GM12878 (cell line): ENCODE data around the gene SLC41A1. TPM values are rescaled to one million over a fixed set of nuclear protein-coding genes. Genes with fewer than 3 reads are reported as not detected.

Experiments used
- ATAC-seq: fragments of 200-7000 bp; cut with Tn5 transposase; 3 replicates; pipeline ENCODE4 v1.9.1; 2020; ENCODE audit warnings: mild to moderate bottlenecking, moderate library complexity
- BruUV-seq: library from RNA; stranded (reverse); fragments of 400-500 nt; replicated peaks from 2 replicates; lab custom pipeline; 2021; lab: Mats Ljungman, UMichigan
- CTCF ChIA-PET: fragments of 300-600 bp; sonication (Branson Sonifier 250); formaldehyde crosslinking; extraction: SDS; loops from one replicate; lab custom pipeline; 2021; ENCODE audit warnings: inconsistent platforms; lab: Yijun Ruan, JAX
- POLR2A ChIA-PET: fragments of 350-600 bp; formaldehyde crosslinking; extraction: SDS; loops from one replicate; lab custom pipeline; 2021; ENCODE audit warnings: inconsistent platforms; lab: Charles Lee
- RAD21 ChIA-PET: fragments of 300-600 bp; sonication (Branson Sonifier 250); formaldehyde crosslinking; loops from one replicate; lab custom pipeline; 2023; ENCODE audit warnings: antibody characterized with exemption; ENCODE audit not compliant: unreplicated experiment; lab: Charles Lee
- SMC1A ChIA-PET: fragments of 300-600 bp; sonication (Branson Sonifier 250); formaldehyde crosslinking; loops from one replicate; lab custom pipeline; 2023; ENCODE audit not compliant: unreplicated experiment, uncharacterized antibody; lab: Charles Lee
- DNase-seq: peaks from one replicate; pipeline ENCODE4 v3.0.0-alpha.2; 2011; ENCODE audit warnings: low read depth, low spot score
- FAIRE-seq: peaks from 3 replicates; lab custom pipeline; 2011; peaks lifted over from hg19 to GRCh38; lab: Jason Lieb, UNC
- H2AFZ ChIP-seq: 2 replicates; pipeline ENCODE4 v1.6.0; 2011; ENCODE audit warnings: low read depth, low read length, control low read depth; ENCODE audit not compliant: control insufficient read depth
- H3K27ac ChIP-seq: 2 replicates; pipeline ENCODE4 v1.5.1; 2011; ENCODE audit warnings: control low read depth; ENCODE audit not compliant: control insufficient read depth, insufficient read depth
- H3K27me3 ChIP-seq, 2 experiments: replicated peaks in 1 of 2; 2 replicates each; pipeline versions ENCODE4 v1.6.0 to v1.6.1; 2011; ENCODE audit warnings: low read length in 1 of 2; ENCODE audit not compliant: control insufficient read depth in 2 of 2, insufficient read depth in 2 of 2
- H3K36me3 ChIP-seq, 2 experiments: 2 replicates each; pipeline ENCODE4 v1.5.1; 2011; ENCODE audit warnings: low read length in 1 of 2; ENCODE audit not compliant: control insufficient read depth in 2 of 2, insufficient read depth in 2 of 2
- H3K4me1 ChIP-seq: 2 replicates; pipeline ENCODE4 v1.6.1; 2011; ENCODE audit warnings: mild to moderate bottlenecking, low read length, moderate library complexity, mixed read lengths; ENCODE audit not compliant: control insufficient read depth, insufficient read depth
- H3K4me2 ChIP-seq: 2 replicates; pipeline ENCODE4 v1.6.0; 2011; ENCODE audit warnings: control low read depth; ENCODE audit not compliant: control insufficient read depth, insufficient read depth
- H3K4me3 ChIP-seq: fragments of 200-600 bp; sonication (generic); 2 replicates; pipeline ENCODE4 v1.5.1; 2016
- H3K79me2 ChIP-seq: 2 replicates; pipeline ENCODE4 v1.6.0; 2011; ENCODE audit warnings: low read length; ENCODE audit not compliant: control insufficient read depth, insufficient read depth
- H3K9ac ChIP-seq: 2 replicates; pipeline ENCODE4 v1.8.0; 2011; ENCODE audit warnings: low read length, control low read depth, mixed read lengths; ENCODE audit not compliant: control insufficient read depth, insufficient read depth
- H3K9me3 ChIP-seq: replicated peaks from 3 replicates; pipeline ENCODE4 v1.5.1; 2011; ENCODE audit warnings: mild to moderate bottlenecking, low read length; ENCODE audit not compliant: control insufficient read depth, insufficient read depth
- H4K20me1 ChIP-seq: 2 replicates; pipeline ENCODE4 v1.6.0; 2011; ENCODE audit not compliant: control insufficient read depth, insufficient read depth
- CREB1 ChIP-seq: IDR thresholded peaks from 2 replicates; pipeline ENCODE4 v1.6.1; 2012; ENCODE audit warnings: low read depth, mild to moderate bottlenecking, inconsistent platforms
- EZH2 ChIP-seq: IDR thresholded peaks from 2 replicates; pipeline ENCODE4 v1.6.1; 2012; ENCODE audit warnings: low read depth, mild to moderate bottlenecking, control low read depth, inconsistent platforms, low read length, borderline replicate concordance; ENCODE audit not compliant: control insufficient read depth
- HDGF ChIP-seq: fragments of 450-650 bp; IDR thresholded peaks from 2 replicates; pipeline ENCODE4 v1.6.1; 2016; ENCODE audit warnings: antibody characterized with exemption
- JUND ChIP-seq: IDR thresholded peaks from 2 replicates; pipeline ENCODE4 v1.6.1; 2012; ENCODE audit warnings: low read depth, mild to moderate bottlenecking, low read length, improper control_type of control experiment, moderate library complexity
- KAT2A ChIP-seq: conservative IDR thresholded peaks from 2 replicates; pipeline ENCODE4 v1.6.1; 2011; ENCODE audit warnings: low read depth, low read length; ENCODE audit not compliant: control insufficient read depth
- MYC ChIP-seq: IDR thresholded peaks from 2 replicates; pipeline ENCODE4 v1.6.1; 2011; ENCODE audit warnings: mild to moderate bottlenecking, low read length, moderate library complexity, inconsistent platforms; ENCODE audit not compliant: insufficient read depth, insufficient replicate concordance, insufficient read length, severe bottlenecking
- NR2C1 ChIP-seq: fragments of 450-650 bp; IDR thresholded peaks from 2 replicates; pipeline ENCODE4 v1.6.1; 2017; ENCODE audit warnings: antibody characterized with exemption, mild to moderate bottlenecking, moderate library complexity
- PAX8 ChIP-seq: fragments of 450-650 bp; IDR thresholded peaks from 2 replicates; pipeline ENCODE4 v1.6.1; 2017; ENCODE audit warnings: mild to moderate bottlenecking, moderate library complexity
- SP1 ChIP-seq: IDR thresholded peaks from one replicate; pipeline ENCODE4 v1.6.1; 2011; ENCODE audit warnings: low read depth, low read length
- SPI1 ChIP-seq: IDR thresholded peaks from 2 replicates; pipeline ENCODE4 v1.6.1; 2011; ENCODE audit warnings: low read depth, mild to moderate bottlenecking, low read length, moderate library complexity, borderline replicate concordance; ENCODE audit not compliant: insufficient read depth
- SREBF1 ChIP-seq: IDR thresholded peaks from 2 replicates; pipeline ENCODE4 v1.6.1; 2012; ENCODE audit warnings: mild to moderate bottlenecking, low read length
- SRF ChIP-seq, 2 experiments: IDR thresholded peaks; 2 replicates each; pipeline ENCODE4 v1.6.1; 2011; ENCODE audit warnings: low read depth in 2 of 2, low read length in 2 of 2, mild to moderate bottlenecking in 1 of 2, moderate library complexity in 1 of 2
- WGBS: methylation state at CpG from one replicate; pipeline ENCODE4 v1.1.6; 2016; ENCODE audit warnings: low lambda C conversion rate; ENCODE audit not compliant: insufficient replicate concordance, insufficient coverage; ENCODE audit errors: missing lambda C conversion rate; 5-methylcytosine and 5-hydroxymethylcytosine counted together
- in situ Hi-C: fragments of 300-500 bp; cut with MboI; formaldehyde crosslinking; loops from 9 replicates; pipeline ENCODE4 v1.14.3; 2018; ENCODE audit warnings: mixed read lengths
- intact Hi-C: fragments of 100-400 bp; cut with micrococcal nuclease; formaldehyde crosslinking; loops from one replicate; pipeline ENCODE4 v1.14.2; 2022; ENCODE audit not compliant: unreplicated experiment
- polyA plus RNA-seq, 11 experiments: library from polyadenylated mRNA; depleted of rRNA in 4 of 11; unstranded in 6 of 11; stranded (reverse) in 5 of 11; fragments of >200 nt; fragmentation: Nextera tagmentation in 4 of 11; fragmentation: Illumina TruSeq in 1 of 11; extraction: Ambion mirVana in 4 of 11; extraction: Trizol in 1 of 11; gene quantifications; 1 replicate in 1 of 11; 2 replicates in 10 of 11; pipeline versions ENCODE4 v1.2.1 to v1.2.3, GENCODE V29; 2011 to 2016; ENCODE audit warnings: inconsistent platforms in 2 of 11, missing spikeins in 2 of 11, low read depth in 1 of 11
- total RNA-seq, 4 experiments: library from RNA; depleted of rRNA in 3 of 4; stranded (reverse); fragments of >200 nt in 3 of 4; fragmentation: Illumina TruSeq in 1 of 4; extraction: Trizol in 1 of 4; gene quantifications; 2 replicates each; pipeline versions ENCODE4 v1.2.1 to v1.2.3, GENCODE V29; 2013 to 2021
- TF ChIP-seq, protein P1 (sequence below): IDR thresholded peaks from 2 replicates; pipeline ENCODE4 v1.6.1; 2011; ENCODE audit warnings: low read depth, low read length, improper control_type of control experiment, borderline replicate concordance
- TF ChIP-seq, protein P2 (sequence below): fragments of 450-650 bp; IDR thresholded peaks from 2 replicates; pipeline ENCODE4 v1.6.1; 2017; ENCODE audit warnings: mild to moderate bottlenecking, moderate library complexity
- TF ChIP-seq, protein P3 (sequence below): fragments of 450-650 bp; IDR thresholded peaks from 2 replicates; pipeline ENCODE4 v1.6.1; 2017; ENCODE audit warnings: low read depth, mild to moderate bottlenecking, moderate library complexity

SLC41A1 gene
- total and polyA plus RNA-seq, 10 of the 15 experiments (the other 5 are each of a cell fraction or from before 2014, with no cell fraction given), result 0.13 to 11.3 (median 0.42) TPM

DNA sequence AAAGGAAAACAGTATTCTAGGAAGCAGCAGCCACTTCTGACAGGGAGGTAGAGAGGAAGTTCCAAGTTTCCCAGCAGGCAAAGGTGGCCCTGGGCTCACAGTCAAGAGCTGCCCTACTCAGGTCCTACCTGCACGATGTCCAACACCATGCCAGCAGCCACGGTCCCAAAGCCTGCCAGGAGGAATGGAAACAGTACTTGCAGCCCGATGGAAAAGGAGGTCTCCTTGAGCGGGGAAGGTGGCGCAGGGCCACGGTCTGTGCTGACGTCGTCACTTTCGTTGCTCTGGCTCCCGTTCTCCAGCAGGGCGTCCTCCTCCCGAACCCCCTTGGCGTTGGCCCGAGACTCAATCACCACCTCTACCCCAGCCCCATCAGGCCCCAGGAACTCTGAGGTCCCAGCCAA, 3.1 kb downstream of the SLC41A1 start:
- Histone ChIP-seq H3K4me2 (no peak overlapping the region), H3K36me3 (no peaks in the 10 kb centered on the region), H3K9ac (no peak overlapping the region), H3K27ac (no peak overlapping the region), H3K27me3 (peaks cover 2 to 10% of the 10 kb centered on the region in 2 experiments; a peak in 2 of 4 replicates), H3K79me2 (no peaks in the 10 kb centered on the region), H3K4me3 (no peak overlapping the region), H3K9me3 (no peaks in the 10 kb centered on the region), H2AFZ (no peak overlapping the region), H3K4me1 (peaks cover 6% of the 10 kb centered on the region), H4K20me1 (no peaks in the 10 kb centered on the region)
- intact Hi-C loops (loop anchor here (5.0 kb wide), 2 partner anchors 52 to 107 kb away; no protein-coding TSS in a partner anchor), in situ Hi-C loops (no loop called here)
- DNase-seq (no peak), FAIRE-seq (no peak), ATAC-seq (no peak)
- TF ChIP-seq HDGF (no peak), SPI1 (no peak), EZH2 (no peak), MYC (no peak), KAT2A (no peak), SRF (IDR thresholded peaks at IDR 0.05; ENCODE audit: low read depth in 2 of 2, low read length in 2 of 2) (no peak), SREBF1 (no peak), SP1 (no peak), NR2C1 (no peak), JUND (no peak), CREB1 (no peak), PAX8 (no peak)
- TF ChIP-seq, protein P1, sequence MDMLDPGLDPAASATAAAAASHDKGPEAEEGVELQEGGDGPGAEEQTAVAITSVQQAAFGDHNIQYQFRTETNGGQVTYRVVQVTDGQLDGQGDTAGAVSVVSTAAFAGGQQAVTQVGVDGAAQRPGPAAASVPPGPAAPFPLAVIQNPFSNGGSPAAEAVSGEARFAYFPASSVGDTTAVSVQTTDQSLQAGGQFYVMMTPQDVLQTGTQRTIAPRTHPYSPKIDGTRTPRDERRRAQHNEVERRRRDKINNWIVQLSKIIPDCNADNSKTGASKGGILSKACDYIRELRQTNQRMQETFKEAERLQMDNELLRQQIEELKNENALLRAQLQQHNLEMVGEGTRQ, result no peak
- TF ChIP-seq, protein P2, sequence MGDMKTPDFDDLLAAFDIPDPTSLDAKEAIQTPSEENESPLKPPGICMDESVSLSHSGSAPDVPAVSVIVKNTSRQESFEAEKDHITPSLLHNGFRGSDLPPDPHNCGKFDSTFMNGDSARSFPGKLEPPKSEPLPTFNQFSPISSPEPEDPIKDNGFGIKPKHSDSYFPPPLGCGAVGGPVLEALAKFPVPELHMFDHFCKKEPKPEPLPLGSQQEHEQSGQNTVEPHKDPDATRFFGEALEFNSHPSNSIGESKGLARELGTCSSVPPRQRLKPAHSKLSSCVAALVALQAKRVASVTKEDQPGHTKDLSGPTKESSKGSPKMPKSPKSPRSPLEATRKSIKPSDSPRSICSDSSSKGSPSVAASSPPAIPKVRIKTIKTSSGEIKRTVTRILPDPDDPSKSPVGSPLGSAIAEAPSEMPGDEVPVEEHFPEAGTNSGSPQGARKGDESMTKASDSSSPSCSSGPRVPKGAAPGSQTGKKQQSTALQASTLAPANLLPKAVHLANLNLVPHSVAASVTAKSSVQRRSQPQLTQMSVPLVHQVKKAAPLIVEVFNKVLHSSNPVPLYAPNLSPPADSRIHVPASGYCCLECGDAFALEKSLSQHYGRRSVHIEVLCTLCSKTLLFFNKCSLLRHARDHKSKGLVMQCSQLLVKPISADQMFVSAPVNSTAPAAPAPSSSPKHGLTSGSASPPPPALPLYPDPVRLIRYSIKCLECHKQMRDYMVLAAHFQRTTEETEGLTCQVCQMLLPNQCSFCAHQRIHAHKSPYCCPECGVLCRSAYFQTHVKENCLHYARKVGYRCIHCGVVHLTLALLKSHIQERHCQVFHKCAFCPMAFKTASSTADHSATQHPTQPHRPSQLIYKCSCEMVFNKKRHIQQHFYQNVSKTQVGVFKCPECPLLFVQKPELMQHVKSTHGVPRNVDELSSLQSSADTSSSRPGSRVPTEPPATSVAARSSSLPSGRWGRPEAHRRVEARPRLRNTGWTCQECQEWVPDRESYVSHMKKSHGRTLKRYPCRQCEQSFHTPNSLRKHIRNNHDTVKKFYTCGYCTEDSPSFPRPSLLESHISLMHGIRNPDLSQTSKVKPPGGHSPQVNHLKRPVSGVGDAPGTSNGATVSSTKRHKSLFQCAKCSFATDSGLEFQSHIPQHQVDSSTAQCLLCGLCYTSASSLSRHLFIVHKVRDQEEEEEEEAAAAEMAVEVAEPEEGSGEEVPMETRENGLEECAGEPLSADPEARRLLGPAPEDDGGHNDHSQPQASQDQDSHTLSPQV, result no peak
- TF ChIP-seq, protein P3, sequence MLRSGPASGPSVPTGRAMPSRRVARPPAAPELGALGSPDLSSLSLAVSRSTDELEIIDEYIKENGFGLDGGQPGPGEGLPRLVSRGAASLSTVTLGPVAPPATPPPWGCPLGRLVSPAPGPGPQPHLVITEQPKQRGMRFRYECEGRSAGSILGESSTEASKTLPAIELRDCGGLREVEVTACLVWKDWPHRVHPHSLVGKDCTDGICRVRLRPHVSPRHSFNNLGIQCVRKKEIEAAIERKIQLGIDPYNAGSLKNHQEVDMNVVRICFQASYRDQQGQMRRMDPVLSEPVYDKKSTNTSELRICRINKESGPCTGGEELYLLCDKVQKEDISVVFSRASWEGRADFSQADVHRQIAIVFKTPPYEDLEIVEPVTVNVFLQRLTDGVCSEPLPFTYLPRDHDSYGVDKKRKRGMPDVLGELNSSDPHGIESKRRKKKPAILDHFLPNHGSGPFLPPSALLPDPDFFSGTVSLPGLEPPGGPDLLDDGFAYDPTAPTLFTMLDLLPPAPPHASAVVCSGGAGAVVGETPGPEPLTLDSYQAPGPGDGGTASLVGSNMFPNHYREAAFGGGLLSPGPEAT, result no peak
- SMC1A ChIA-PET, result interaction anchor here (1.2 to 2.6 kb wide), 4 partner anchors 16 to 152 kb away, joined by 3 to 12 read pairs (median 6); no protein-coding TSS in a partner anchor
- CTCF ChIA-PET, result interaction anchor here (1.5 to 2.4 kb wide), 3 partner anchors 17 to 218 kb away, joined by 5 to 13 read pairs (median 5); no protein-coding TSS in a partner anchor
- POLR2A ChIA-PET, result no interaction called here
- RAD21 ChIA-PET, result interaction anchor here (1.2 to 1.3 kb wide), 2 partner anchors 36 to 151 kb away, joined by 3 to 4 read pairs; no protein-coding TSS in a partner anchor
- TSS peak; percentile 63 for BruUV-seq
- WGBS, result 98% methylated on average over 14 of the region's 14 CpGs
